Thoracic aorta (tissue), 2 donors: ENCODE measurements around the gene BABAM2. TPM values are rescaled to one million over a fixed set of nuclear protein-coding genes. Genes with fewer than 3 reads are reported as not detected.

Experiments
- ATAC-seq: fragments of 150-250 bp; one replicate; pipeline ENCODE4 v1.8.0; 2017; ENCODE audit warnings: low read depth; ENCODE audit not compliant: insufficient number of reproducible peaks, low FRiP score
- DNase-seq: peaks from one replicate; pipeline ENCODE4 v3.0.0-alpha.2; 2020; ENCODE audit warnings: low spot score
- H3K27ac ChIP-seq, 2 donors: fragments of 200-600 bp; sonication (generic); 1 replicate in 1 of 2; 2 replicates in 1 of 2; pipeline ENCODE4 v1.5.1; 2016; ENCODE audit warnings: mild to moderate bottlenecking in 2 of 2, moderate library complexity in 2 of 2
- H3K27me3 ChIP-seq: fragments of 200-600 bp; sonication (generic); replicated peaks from 2 replicates; pipeline ENCODE4 v1.6.0; 2016; ENCODE audit warnings: mild to moderate bottlenecking; ENCODE audit not compliant: insufficient read depth
- H3K36me3 ChIP-seq: fragments of 200-600 bp; sonication (generic); one replicate; pipeline ENCODE4 v1.5.1; 2016
- H3K4me1 ChIP-seq, 2 donors: fragments of 200-600 bp; sonication (generic); 1 replicate in 1 of 2; 2 replicates in 1 of 2; pipeline versions ENCODE4 v1.5.1 to v1.6.0; 2016; ENCODE audit warnings: low read depth in 2 of 2, mild to moderate bottlenecking in 1 of 2; ENCODE audit not compliant: control insufficient read depth in 1 of 2
- H3K4me3 ChIP-seq: fragments of 200-600 bp; sonication (generic); 2 replicates; pipeline ENCODE4 v1.5.1; 2016; ENCODE audit warnings: mild to moderate bottlenecking
- H3K9me3 ChIP-seq: fragments of 200-600 bp; sonication (generic); 2 replicates; pipeline ENCODE4 v1.5.1; 2016
- CTCF ChIP-seq: fragments of 200-600 bp; sonication (generic); IDR thresholded peaks from one replicate; pipeline ENCODE4 v1.5.1; 2019; ENCODE audit warnings: antibody characterized with exemption
- total RNA-seq, 2 donors: library from RNA; depleted of rRNA; stranded (reverse); fragments of >200 nt; gene quantifications; one replicate each; pipeline versions ENCODE4 v1.1.0 to v1.2.3, GENCODE V29; 2016

BABAM2 gene
- total RNA-seq, 2 donors from 2014 or later = 24.7 to 32.8 TPM

GRCh38 chr2:28357948-28358667 is 467.6 kb downstream of the BABAM2 start:
- Histone ChIP-seq H3K27ac (no peak overlapping the region), H3K36me3 (no peaks in the 10 kb centered on the region), H3K4me1 (peaks cover 16 to 20% of the 10 kb centered on the region in 2 donors), H3K4me3 (no peak overlapping the region), H3K9me3 (no peaks in the 10 kb centered on the region), H3K27me3 (no peaks in the 10 kb centered on the region)
- DNase-seq (no peak), ATAC-seq (no peak)
- no peak for TF ChIP-seq CTCF

GRCh38 chr2:28358668-28359201 is 468.2 kb downstream of the BABAM2 start:
- Histone ChIP-seq H3K36me3 (no peaks in the 10 kb centered on the region), H3K27me3 (no peaks in the 10 kb centered on the region), H3K9me3 (no peaks in the 10 kb centered on the region), H3K4me3 (no peak overlapping the region), H3K4me1 (peaks cover 16 to 20% of the 10 kb centered on the region in 2 donors), H3K27ac (no peak overlapping the region)
- no peak for TF ChIP-seq CTCF
- ATAC-seq (no peak), DNase-seq (no peak)

GRCh38 chr2:28359222-28360057 is 468.9 kb downstream of the BABAM2 start:
- Histone ChIP-seq H3K36me3 (no peaks in the 10 kb centered on the region), H3K27me3 (no peaks in the 10 kb centered on the region), H3K4me1 (peaks cover 16 to 20% of the 10 kb centered on the region in 2 donors), H3K27ac (no peak overlapping the region), H3K9me3 (no peaks in the 10 kb centered on the region), H3K4me3 (no peak overlapping the region)
- DNase-seq (no peak), ATAC-seq (no peak)
- TF ChIP-seq CTCF = no peak

GRCh38 chr2:28360058-28360717 is 469.7 kb downstream of the BABAM2 start:
- TF ChIP-seq CTCF = no peak
- H3K4me1 ChIP-seq = peaks cover 15 to 17% of the 10 kb centered on the region in 2 donors
- H3K9me3 ChIP-seq = no peaks in the 10 kb centered on the region
- no peak overlapping the region for H3K27ac ChIP-seq
- H3K4me3 ChIP-seq = no peak overlapping the region
- no peaks in the 10 kb centered on the region for H3K36me3 ChIP-seq
- no peak for DNase-seq
- H3K27me3 ChIP-seq = no peaks in the 10 kb centered on the region
- ATAC-seq = no peak
